Posterior cingulate gyrus (tissue), 11 donors: ENCODE results near the gene TCERG1L.

Experiments
- DNase-seq, 10 donors: peaks; one replicate each; pipeline versions ENCODE4 v3.0.0 to v3.0.0-alpha.2; 2020 to 2021; ENCODE audit warnings: mixed read lengths in 3 of 10
- intact Hi-C: fragments of 100-400 bp; cut with DNase I; formaldehyde crosslinking; loops from one replicate; pipeline ENCODE4 v1.15.1; 2023

TCERG1L gene

DNA sequence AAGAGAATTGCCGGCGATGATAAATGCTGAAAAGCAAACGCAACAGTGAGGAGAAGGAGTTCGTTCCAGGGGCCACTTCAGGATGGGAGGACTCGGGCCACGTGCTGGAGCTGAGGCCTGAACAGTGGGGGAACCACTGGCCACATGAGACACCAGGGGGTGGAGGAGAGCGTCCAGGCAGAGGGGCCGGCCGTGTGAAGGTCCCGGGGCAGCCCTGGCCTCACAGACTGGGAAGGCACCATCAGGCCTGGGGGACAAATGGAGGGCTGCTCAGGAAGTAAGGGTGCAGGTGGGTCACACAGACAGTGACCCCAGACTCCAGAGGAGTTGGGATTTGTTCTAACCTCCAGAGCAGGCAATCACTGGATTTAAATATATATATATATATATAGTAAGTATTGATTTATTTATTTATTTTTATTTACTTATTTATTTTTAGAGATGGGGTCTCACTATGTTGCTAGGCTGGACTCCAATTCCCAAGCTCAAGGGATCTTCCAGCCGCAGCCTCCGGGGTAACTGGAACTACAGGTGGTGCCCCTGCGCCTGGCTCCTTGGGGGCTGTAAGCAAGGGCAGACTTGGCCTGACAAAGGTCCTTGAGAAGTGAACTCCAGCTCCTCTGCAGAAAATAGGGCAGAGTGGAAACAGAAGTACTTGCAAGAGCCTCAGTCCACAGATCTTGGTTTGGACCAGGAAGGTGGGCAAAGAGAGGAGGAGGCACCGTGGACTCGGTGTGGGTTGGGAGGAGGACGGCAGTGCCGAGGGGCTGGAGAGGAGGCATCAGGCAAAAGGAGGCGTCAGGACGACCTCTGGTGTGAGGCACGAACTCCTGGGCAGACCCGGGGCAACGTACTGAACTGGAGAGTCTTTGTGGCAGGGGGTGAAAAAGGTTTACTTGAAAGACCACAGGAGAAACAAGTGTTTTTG is 57.3 kb downstream of the TCERG1L start:
- intact Hi-C loops: no loop called here
- peak in 1 of 10 donors; percentile 75 for DNase-seq

- intact Hi-C loops: no loop called here
- peak in 2 of 10 donors; percentile 67 to 82 for DNase-seq
These were observed 58.8 kb downstream of the TCERG1L start for GRCh38 chr10:131252567-131253276.

DNA sequence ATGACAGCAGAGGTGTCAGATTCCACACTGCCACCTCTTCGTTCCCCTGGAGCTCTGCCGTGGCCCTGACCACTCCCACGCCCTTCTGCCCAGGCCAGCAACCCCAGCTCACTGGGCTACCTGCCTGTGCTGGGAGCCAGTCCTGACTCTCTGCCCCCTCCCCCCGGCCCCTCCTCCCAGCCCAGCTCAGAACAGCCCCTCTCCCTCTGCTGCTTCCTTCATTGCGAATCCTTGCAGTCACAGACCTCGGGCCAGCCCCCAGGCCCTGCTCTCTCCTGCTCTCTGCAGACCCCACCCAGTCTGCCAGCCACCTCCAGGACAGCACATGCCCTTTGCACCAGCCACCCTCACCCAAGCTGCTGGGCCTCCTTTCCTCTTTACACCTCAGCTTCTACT is 60.4 kb downstream of the TCERG1L start:
- intact Hi-C loops: no loop called here
- DNase-seq: peak in 1 of 10 donors; percentile 53

- intact Hi-C loops: no loop called here
- DNase-seq: peak in 2 of 10 donors; percentile 67 to 72
These were observed 60.9 kb downstream of the TCERG1L start for GRCh38 chr10:131250454-131251145.

DNA sequence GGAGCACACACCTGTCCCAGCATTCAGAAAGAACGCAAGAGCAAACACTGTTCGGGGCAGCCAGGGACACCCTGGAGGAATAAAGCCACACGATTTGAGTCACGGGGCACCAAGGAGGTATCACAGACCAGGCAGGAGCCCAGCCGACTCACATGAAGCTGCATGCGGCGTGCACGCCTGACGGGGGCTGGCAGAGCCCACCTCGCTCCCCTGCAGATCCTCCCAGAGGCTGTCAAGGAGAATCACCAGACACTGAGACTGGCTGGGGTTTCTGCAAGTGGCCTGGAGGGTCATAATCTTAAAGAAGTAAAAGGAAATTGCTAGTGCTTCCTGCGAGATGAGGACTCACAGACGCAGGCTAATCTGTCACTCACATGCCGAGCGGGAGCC is 61.6 kb downstream of the TCERG1L start:
- intact Hi-C loops: no loop called here
- peak in 2 of 10 donors; percentile 42 to 57 for DNase-seq

- peak in 1 of 10 donors; percentile 53 for DNase-seq
- intact Hi-C loops: no loop called here
These were observed 62.1 kb downstream of the TCERG1L start for GRCh38 chr10:131249238-131249954.

- intact Hi-C loops: no loop called here
- peak in 3 of 10 donors; percentile 63 to 77 (median 74) for DNase-seq
These were observed 63.0 kb downstream of the TCERG1L start for GRCh38 chr10:131248376-131249165.

DNA sequence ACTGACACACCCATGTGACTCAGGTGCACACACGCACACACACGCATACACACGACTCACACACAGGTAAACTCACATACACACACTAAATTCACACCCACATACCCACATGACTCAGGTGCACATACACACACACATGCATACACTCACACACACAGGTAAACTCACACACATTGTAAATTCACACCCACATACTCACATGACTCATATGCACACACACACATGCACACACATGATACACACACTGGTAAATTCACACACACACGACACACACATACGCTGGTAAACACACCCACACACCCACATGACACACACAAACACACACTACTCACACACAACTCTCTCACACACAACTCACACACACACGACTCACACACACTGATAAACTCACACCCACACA is 63.6 kb downstream of the TCERG1L start:
- intact Hi-C loops: no loop called here
- DNase-seq: no peak

DNA sequence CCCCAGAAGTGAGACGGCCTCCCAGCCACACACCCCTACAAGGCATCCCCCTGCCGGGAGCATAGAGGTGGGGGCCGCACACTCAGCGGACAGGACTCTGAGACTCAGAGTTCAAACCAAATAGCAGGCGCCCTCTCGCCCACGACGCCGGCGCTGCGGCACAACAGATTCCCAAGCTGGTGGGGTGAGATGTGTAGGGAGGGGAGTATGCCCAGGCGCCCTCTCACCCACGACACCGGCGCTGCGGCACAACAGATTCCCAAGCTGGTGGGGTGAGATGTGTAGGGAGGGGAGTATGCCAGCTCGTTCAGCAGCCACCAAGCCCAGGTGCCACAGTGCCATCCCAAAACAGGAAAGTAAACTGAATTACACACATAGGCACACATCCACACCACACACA is 64.7 kb downstream of the TCERG1L start:
- intact Hi-C loops: no loop called here
- DNase-seq: peak in 2 of 10 donors; percentile 50 to 54

DNA sequence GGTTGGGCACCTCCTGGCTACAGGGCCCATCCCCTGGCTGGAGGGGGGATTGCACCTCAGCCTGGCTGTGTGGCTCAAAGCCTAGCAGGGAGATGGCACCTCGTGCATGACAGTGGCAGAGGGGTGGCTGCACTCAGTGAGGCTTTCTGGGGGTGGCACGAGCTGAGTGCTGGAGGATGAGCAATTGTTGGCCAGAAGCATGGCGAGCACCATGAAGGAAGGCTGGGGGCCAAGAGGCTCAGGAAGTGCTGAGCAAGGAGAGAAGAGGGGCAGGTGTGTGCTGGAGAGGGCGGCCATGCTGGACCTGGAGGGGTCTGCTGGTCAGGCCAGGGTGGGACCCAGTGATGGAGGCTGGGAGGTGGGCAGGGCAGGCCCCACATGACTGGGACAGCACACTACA is 65.4 kb downstream of the TCERG1L start:
- DNase-seq: peak in 3 of 10 donors; percentile 53 to 59 (median 56)
- intact Hi-C loops: no loop called here

DNA sequence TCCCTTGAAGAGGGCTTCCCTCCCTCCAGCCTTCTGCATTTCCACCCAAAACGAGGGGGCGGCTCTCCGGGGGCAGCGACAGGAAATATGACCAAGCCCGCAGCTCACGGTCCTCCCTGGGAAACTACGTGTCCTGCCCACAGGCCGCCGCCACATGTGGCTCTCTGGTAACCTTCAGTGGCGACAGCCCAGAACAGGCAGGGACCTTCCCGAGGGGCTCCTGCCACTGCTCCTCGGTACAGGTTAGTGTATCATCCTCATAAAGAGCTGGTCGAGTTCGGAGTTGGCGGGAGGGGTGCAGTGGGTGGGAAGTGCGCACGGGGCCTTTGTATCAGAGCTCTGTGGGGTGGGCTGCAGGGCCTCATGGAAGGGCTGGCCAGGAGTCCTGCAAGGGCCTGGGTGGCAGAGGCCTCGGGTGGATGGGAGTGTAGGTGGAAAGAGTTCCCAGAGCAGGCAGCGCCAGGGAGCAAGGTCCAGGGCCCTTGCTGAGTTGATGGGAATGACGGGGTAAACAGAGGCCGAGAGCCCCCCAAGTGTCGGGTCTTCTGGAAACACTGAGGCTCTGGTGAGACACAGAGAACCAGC is 66.0 kb downstream of the TCERG1L start:
- intact Hi-C loops: no loop called here
- peak in 3 of 10 donors; percentile 39 to 78 (median 66) for DNase-seq

DNA sequence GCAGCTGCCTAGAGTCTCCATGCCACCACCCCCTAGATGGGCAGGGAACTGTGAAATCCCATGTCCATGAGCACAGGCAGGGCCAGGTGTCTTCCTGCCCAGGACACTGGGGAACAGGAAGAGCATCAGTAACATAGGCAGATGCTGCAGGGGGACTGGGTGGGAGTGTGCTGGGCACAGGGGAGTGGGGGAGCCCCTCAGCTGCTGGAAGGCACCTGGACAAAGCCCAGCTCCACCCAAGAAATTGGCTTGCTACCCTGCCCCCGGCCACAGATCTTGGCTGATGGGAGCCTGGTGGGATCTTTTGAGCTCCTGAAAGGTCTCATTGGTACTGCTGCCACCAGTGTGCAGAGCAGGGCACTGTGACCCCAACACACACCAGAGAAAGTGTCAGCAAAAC is 66.7 kb downstream of the TCERG1L start:
- peak in 1 of 10 donors; percentile 39 for DNase-seq
- intact Hi-C loops: no loop called here

DNA sequence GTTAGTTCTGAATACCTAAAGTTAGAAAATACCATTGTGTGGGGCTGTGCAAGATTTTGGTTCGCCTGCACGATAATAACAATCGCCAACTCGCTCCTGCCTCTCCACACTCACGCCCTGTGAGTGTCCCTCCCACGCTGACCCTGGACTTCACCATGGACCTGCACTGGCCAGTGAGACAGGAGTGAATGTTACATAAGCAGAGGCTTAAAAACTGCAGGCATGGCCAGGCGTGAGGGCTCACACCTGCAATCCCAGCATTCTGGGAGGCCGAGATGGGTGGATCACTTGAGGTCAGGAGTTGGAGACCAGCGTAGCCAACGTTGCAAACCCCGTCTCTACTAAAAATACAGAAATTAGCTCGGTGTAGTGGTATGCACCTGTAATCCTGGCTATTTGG is 68.4 kb downstream of the TCERG1L start:
- DNase-seq: peak in 3 of 10 donors; percentile 43 to 61 (median 55)
- intact Hi-C loops: no loop called here

- DNase-seq: peak in 4 of 10 donors; percentile 24 to 60 (median 40)
- intact Hi-C loops: no loop called here
These were observed 69.5 kb downstream of the TCERG1L start for GRCh38 chr10:131242007-131242406.

DNA sequence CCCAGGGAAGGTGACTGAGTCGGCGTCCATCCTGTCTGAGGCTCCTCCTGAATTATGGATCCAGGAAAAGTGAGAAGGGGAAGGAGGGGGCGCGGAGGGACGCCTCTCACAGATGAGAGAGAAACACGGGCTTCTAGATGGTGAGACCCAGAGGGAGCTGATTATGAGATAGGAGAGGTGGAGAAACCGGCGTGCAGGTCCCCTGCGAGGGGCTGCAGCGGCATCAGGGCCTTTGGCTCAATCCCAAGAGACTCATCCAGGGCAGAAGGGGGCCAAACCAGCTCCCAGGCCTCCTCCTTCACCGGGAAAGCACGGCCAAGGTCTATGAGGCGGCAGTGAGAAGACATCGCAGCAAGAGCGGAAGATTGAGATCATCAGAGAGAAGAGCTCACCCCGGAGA is 70.8 kb downstream of the TCERG1L start:
- intact Hi-C loops: no loop called here
- DNase-seq: peak in 2 of 10 donors; percentile 22 to 58

- intact Hi-C loops: no loop called here
- peak in 3 of 10 donors; percentile 7 to 48 (median 33) for DNase-seq
These were observed 71.6 kb downstream of the TCERG1L start for GRCh38 chr10:131239926-131240325.

- intact Hi-C loops: no loop called here
- DNase-seq: peak in 3 of 10 donors; percentile 11 to 54 (median 22)
These were observed 72.1 kb downstream of the TCERG1L start for GRCh38 chr10:131239450-131239849.

DNA sequence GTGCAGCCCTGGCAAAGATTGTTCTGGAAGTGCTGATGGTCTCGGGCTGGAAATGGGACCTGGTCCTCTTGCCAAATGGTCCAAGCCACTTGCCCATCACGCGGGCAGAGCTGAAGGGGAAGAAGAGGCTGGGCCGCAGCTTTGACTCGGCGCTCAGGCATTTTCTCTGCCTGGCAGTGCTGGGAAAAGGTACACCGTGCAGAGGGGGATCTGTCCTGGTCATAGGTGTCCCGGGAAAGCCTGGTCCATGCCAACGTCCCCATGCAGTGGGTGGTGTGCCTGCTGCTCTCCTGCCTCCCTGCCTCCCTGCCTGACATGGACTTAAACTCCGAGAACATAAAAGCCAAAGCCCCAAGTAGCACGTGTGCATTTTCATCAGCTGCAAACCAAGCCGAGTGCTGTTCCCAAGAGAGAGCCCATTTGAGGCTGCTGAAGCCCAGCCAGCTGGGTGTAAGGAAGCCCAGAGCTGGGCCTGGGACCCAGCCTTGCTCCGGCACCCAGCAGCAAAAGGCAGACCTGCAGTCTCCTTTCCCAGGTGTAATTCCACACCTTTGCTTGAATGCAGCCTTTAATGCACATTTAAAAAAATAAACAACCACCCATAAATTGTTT is 72.7 kb downstream of the TCERG1L start:
- intact Hi-C loops: no loop called here
- peak in 3 of 10 donors; percentile 41 to 73 (median 66) for DNase-seq
